Hepatocyte (in vitro differentiated cells): ENCODE data around the gene KASH5.

Experiments used
- EZH2 ChIP-seq: fragments of 200-600 bp; sonication (generic); IDR thresholded peaks from 2 replicates; pipeline ENCODE4 v1.6.1; 2016; ENCODE audit warnings: antibody characterized with exemption, mild to moderate bottlenecking, borderline replicate concordance
- EZH2phosphoT487 ChIP-seq: fragments of 200-600 bp; sonication (generic); IDR thresholded peaks from one replicate; pipeline ENCODE4 v1.6.1; 2018; ENCODE audit warnings: antibody characterized with exemption, mild to moderate bottlenecking, low read depth, moderate library complexity; ENCODE audit not compliant: unreplicated experiment, severe bottlenecking
- TF ChIP-seq, protein P1 (sequence below): fragments of 200-600 bp; sonication (generic); IDR thresholded peaks from 2 replicates; pipeline ENCODE4 v1.5.1; 2016; ENCODE audit warnings: antibody characterized with exemption, mild to moderate bottlenecking; ENCODE audit not compliant: poor library complexity

DNA sequence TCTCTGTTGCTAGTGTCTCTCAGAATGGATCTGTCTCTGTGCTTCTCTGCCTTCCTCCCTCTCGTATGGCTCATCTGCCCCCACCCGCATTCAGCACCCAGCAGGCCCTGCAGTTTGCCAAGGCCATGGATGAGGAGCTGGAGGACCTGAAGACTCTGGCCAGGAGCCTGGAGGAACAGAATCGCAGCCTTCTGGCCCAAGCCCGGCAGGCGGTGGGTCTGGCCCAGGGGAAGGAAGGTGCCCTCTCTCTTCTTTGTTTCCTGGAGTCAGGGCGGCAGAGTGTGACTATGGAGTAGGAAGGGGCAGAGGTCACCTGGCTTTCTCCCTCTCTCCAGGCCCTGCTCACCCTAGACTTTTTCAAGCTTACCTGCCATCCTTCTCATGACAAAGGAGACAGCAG is 10.9 kb downstream of the KASH5 start:
- TF ChIP-seq EZH2phosphoT487 (no peak), EZH2 (no peak)
- TF ChIP-seq, protein P1, sequence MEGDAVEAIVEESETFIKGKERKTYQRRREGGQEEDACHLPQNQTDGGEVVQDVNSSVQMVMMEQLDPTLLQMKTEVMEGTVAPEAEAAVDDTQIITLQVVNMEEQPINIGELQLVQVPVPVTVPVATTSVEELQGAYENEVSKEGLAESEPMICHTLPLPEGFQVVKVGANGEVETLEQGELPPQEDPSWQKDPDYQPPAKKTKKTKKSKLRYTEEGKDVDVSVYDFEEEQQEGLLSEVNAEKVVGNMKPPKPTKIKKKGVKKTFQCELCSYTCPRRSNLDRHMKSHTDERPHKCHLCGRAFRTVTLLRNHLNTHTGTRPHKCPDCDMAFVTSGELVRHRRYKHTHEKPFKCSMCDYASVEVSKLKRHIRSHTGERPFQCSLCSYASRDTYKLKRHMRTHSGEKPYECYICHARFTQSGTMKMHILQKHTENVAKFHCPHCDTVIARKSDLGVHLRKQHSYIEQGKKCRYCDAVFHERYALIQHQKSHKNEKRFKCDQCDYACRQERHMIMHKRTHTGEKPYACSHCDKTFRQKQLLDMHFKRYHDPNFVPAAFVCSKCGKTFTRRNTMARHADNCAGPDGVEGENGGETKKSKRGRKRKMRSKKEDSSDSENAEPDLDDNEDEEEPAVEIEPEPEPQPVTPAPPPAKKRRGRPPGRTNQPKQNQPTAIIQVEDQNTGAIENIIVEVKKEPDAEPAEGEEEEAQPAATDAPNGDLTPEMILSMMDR: no peak
